ENCODE measurements around the gene DISC1.

DISC1 gene

GRCh38 chr1:231924180-231924579 is 297.6 kb downstream of the DISC1 start:
- no peak overlapping the region for H3K27ac ChIP-seq
- no peak for TF ChIP-seq ZFX (IDR thresholded peaks at IDR 0.05)
- TF ChIP-seq CTCF (conservative IDR thresholded peaks at IDR 0.05): no peak

GRCh38 chr1:231925864-231926263 is 299.3 kb downstream of the DISC1 start:
- TF ChIP-seq CTCF (conservative IDR thresholded peaks at IDR 0.05) (no peak), ZFX (IDR thresholded peaks at IDR 0.05) (no peak)
- H3K27ac ChIP-seq: no peak overlapping the region

GRCh38 chr1:231926340-231926739 is 299.8 kb downstream of the DISC1 start:
- H3K27ac ChIP-seq: no peak overlapping the region
- TF ChIP-seq CTCF (conservative IDR thresholded peaks at IDR 0.05) (no peak), ZFX (IDR thresholded peaks at IDR 0.05) (no peak)

GRCh38 chr1:231926933-231927332 is 300.3 kb downstream of the DISC1 start:
- TF ChIP-seq ZFX (IDR thresholded peaks at IDR 0.05) (no peak), CTCF (conservative IDR thresholded peaks at IDR 0.05) (no peak)
- H3K27ac ChIP-seq: no peak overlapping the region

GRCh38 chr1:231927431-231927830 is 300.8 kb downstream of the DISC1 start:
- H3K27ac ChIP-seq: no peak overlapping the region
- TF ChIP-seq ZFX (IDR thresholded peaks at IDR 0.05) (no peak), CTCF (conservative IDR thresholded peaks at IDR 0.05) (no peak)

GRCh38 chr1:231929311-231929710 is 302.7 kb downstream of the DISC1 start:
- TF ChIP-seq CTCF (conservative IDR thresholded peaks at IDR 0.05) (no peak), ZFX (IDR thresholded peaks at IDR 0.05) (no peak)
- H3K27ac ChIP-seq: no peak overlapping the region

GRCh38 chr1:231930257-231930947 is 303.8 kb downstream of the DISC1 start:
- H3K27ac ChIP-seq: no peak overlapping the region
- no peak for TF ChIP-seq CTCF (conservative IDR thresholded peaks at IDR 0.05)
